Right cardiac atrium (tissue), 5 donors: Measurements from ENCODE around the gene GPC4. TPM values are rescaled to one million over a fixed set of nuclear protein-coding genes. Genes with fewer than 3 reads are reported as not detected.
"Not testable (repeated sequence)": the region's sequence is repeated elsewhere in the genome, so short reads cannot be mapped to it uniquely, and the experiment has no call there.

Experiments
- ATAC-seq, 2 donors: fragments of 200-7000 bp; cut with Tn5 transposase; one replicate each; pipeline versions ENCODE4 v1.8.0 to v1.9.1; 2020; ENCODE audit warnings: moderate library complexity in 2 of 2, mild to moderate bottlenecking in 1 of 2
- DNase-seq, 3 donors: peaks; one replicate each; pipeline ENCODE4 v3.0.0-alpha.2; 2020
- H3K27ac ChIP-seq: one replicate; pipeline ENCODE4 v1.5.1; 2013; ENCODE audit warnings: mild to moderate bottlenecking, low read length, control low read depth, moderate library complexity
- H3K27me3 ChIP-seq: one replicate; pipeline ENCODE4 v1.6.1; 2013; ENCODE audit not compliant: control insufficient read depth, insufficient read depth
- H3K4me1 ChIP-seq: one replicate; pipeline ENCODE4 v1.6.1; 2013; ENCODE audit warnings: low read length; ENCODE audit not compliant: control insufficient read depth, insufficient read depth
- H3K4me3 ChIP-seq: one replicate; pipeline ENCODE4 v1.5.1; 2013; ENCODE audit warnings: low read length, control low read depth
- H3K9me3 ChIP-seq: one replicate; pipeline ENCODE4 v1.6.1; 2013; ENCODE audit warnings: low read length; ENCODE audit not compliant: control insufficient read depth
- WGBS: extraction: QIAGEN DNeasy Blood & Tissue Kit; methylation state at CpG from one replicate; pipeline ENCODE4 v1.1.7; 2013; 5-methylcytosine and 5-hydroxymethylcytosine counted together
- intact Hi-C, 4 donors: fragments of 100-400 bp; cut with DNase I; formaldehyde crosslinking; loops; one replicate each; pipeline versions ENCODE4 v1.11.0 to v1.14.0; 2022 to 2023
- polyA plus RNA-seq: library from polyadenylated mRNA; stranded (reverse); fragments of 200-250 nt; gene quantifications from one replicate; pipeline ENCODE4 v1.2.3, GENCODE V29; 2013
- total RNA-seq, 4 donors: library from RNA; stranded (reverse); fragmentation: NEBNext Ultra II Directional; extraction: Animal tissue kit (Norgen Biotek cat#: 25700); gene quantifications; one replicate each; pipeline ENCODE4 v1.2.1, GENCODE V29; 2021
- donor health status: healthy with polysubstance abuse.
- donor health status: DM: no; HTN: yes; CAD: no.
- donor health status: DM: no; HTN: no; CAD: no.
- donor health status: DM: no; HTN: yes; CAD: no; lungs with severe emphysema.
- donor health status: DM: yes; HTN: yes; CAD: no.

GPC4 gene
- total and polyA plus RNA-seq, 5 donors = 4.9 to 9.3 (median 7.1) TPM

DNA sequence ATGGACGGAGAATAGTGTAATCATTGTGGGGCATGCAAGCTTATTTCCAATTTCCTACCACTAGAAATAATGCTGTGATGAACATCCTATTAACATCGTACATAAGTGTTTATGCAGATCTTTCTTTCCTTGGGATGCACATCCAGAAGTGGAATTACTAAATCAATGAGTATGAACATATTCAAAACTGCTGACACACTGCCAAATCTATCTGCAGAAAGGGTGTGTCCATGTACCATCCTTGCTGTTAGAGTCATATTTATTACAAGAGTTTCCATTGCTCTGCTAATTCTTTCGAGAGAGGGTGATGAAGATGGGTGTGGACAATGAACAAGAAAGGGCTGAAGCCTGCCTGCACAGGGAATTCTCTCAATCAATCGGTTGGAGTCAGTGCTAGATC, 82.6 kb downstream of the GPC4 start:
- no peak for ATAC-seq
- no peak overlapping the region for H3K27ac ChIP-seq
- H3K4me1 ChIP-seq = no peaks in the 10 kb centered on the region
- H3K4me3 ChIP-seq = no peak overlapping the region
- DNase-seq = no peak
- WGBS = 78% methylated on average over 4 of the region's 4 CpGs
- no peaks in the 10 kb centered on the region for H3K9me3 ChIP-seq
- intact Hi-C loops = loop anchor here in 1 of 4 donors (10.0 kb wide), 1 partner anchor 322 kb away; no protein-coding TSS in a partner anchor
- no peaks in the 10 kb centered on the region for H3K27me3 ChIP-seq

DNA sequence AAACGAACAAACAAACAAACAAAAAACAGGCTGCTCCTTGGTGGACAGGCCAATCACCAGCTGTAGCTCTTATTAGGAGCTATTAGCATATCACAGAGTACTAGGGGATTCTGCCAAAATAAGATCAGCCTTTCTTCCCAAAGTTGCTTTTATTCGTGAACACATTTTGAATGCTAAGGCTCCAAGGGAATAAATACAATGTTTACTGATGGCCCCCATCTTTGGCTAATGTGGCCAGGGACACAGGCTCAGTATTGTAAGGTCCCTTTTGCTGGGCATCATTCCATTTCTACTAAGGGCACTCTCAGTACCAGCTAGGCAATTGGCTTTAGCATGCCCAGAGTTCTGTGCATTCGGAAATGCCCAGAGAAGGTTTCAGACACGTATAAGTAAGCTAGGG, 84.3 kb downstream of the GPC4 start:
- no peak for DNase-seq
- H3K4me3 ChIP-seq = no peak overlapping the region
- no peaks in the 10 kb centered on the region for H3K4me1 ChIP-seq
- 70% methylated on average over 4 of the region's 4 CpGs for WGBS
- H3K27ac ChIP-seq = no peak overlapping the region
- no peak for ATAC-seq
- no peaks in the 10 kb centered on the region for H3K27me3 ChIP-seq
- intact Hi-C loops = loop anchor here in 1 of 4 donors (10.0 kb wide), 1 partner anchor 324 kb away; no protein-coding TSS in a partner anchor
- no peaks in the 10 kb centered on the region for H3K9me3 ChIP-seq

DNA sequence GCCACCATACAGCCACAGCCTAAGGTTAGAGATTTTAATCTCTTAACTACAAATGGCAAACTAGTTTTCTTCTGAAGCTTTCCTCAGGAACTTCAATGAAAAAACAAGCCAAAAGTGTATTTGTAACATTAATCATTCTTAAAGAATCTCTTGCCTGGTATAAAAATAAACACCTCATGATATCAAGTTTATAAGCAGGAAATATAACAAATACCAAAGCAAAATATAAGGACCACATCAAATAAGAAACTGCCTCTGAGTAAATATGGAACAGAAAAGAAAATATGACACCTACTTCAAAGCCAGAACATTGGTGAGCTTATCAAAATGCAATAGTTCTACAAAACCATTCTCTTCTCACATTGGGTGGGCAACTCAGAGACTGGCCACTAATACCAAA, 89.9 kb downstream of the GPC4 start:
- no peaks in the 10 kb centered on the region for H3K27me3 ChIP-seq
- H3K4me3 ChIP-seq = no peak overlapping the region
- intact Hi-C loops = no loop called here
- H3K9me3 ChIP-seq = no peaks in the 10 kb centered on the region
- no peaks in the 10 kb centered on the region for H3K4me1 ChIP-seq
- DNase-seq (no peak), ATAC-seq (no peak)
- no peak overlapping the region for H3K27ac ChIP-seq

DNA sequence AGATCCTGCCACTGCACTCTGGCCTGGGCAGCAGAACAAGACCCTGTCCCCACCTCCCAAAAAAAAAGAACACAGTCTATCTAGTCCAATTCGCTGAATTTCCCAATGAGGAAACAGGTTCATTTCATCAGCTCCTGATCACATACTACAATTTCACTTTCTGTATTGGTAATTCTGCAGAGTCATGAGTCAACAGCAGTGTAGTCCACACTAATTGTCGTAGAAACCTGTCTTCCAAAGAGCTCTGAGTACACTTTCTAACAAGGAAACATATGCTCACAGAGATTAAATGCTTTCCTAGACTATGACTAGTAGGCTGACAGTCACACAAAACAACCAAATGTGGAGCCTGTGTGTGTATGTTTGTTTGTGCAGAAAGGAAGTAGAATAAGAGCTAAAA, 91.9 kb downstream of the GPC4 start:
- ATAC-seq (no peak), DNase-seq (no peak)
- Histone ChIP-seq H3K4me1 (no peaks in the 10 kb centered on the region), H3K27ac (no peak overlapping the region), H3K4me3 (no peak overlapping the region), H3K27me3 (no peaks in the 10 kb centered on the region), H3K9me3 (no peaks in the 10 kb centered on the region)
- intact Hi-C loops = no loop called here
- 59% methylated on average over 2 of the region's 2 CpGs for WGBS

DNA sequence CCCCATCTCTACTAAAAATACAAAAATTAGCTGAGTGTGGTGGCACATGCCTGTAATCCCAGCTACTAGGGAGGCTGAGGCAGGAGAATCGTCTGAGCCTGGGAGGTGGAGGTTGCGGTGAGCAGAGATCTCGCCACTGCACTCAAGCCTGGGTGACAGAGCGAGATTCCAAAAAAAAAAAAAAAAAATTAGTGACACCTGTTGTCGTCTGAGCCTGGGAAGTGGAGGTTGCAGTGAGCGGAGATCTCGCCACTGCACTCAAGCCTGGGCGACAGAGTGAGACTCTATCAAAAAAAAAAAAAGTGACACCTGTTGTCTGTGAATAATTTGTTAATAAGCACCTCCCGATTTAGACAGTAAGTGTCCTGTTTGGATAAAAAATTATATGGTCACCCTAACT, 93.0 kb downstream of the GPC4 start:
- ATAC-seq, H3K27me3 ChIP-seq, H3K4me1 ChIP-seq, H3K27ac ChIP-seq, intact Hi-C loops, H3K4me3 ChIP-seq, DNase-seq, H3K9me3 ChIP-seq: not testable (repeated sequence)
- WGBS = 93% methylated on average over 9 of the region's 9 CpGs

DNA sequence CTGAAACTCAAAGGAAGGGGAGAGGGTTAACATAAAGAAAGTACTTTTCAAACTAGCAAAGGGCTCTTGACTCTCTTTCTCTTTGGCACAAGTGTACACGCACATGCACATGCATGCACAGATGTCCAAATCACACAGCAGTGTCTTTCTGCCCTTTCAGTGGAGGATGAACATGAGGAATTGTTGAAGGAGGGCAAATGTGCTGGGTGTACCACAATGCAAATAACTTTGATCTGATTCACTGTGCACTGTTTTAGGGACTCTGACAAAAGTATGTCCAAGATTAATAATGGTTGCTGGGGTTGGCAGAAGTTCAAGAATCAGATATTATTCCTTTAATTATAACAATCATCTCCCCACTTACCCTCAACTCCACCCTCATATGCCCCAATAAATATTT, 93.8 kb downstream of the GPC4 start:
- intact Hi-C loops = no loop called here
- H3K9me3 ChIP-seq = no peaks in the 10 kb centered on the region
- WGBS = 72% methylated on average over 1 of the region's 1 CpG
- H3K4me1 ChIP-seq = no peaks in the 10 kb centered on the region
- H3K27me3 ChIP-seq = no peaks in the 10 kb centered on the region
- DNase-seq = no peak
- H3K4me3 ChIP-seq = no peak overlapping the region
- no peak for ATAC-seq
- no peak overlapping the region for H3K27ac ChIP-seq

DNA sequence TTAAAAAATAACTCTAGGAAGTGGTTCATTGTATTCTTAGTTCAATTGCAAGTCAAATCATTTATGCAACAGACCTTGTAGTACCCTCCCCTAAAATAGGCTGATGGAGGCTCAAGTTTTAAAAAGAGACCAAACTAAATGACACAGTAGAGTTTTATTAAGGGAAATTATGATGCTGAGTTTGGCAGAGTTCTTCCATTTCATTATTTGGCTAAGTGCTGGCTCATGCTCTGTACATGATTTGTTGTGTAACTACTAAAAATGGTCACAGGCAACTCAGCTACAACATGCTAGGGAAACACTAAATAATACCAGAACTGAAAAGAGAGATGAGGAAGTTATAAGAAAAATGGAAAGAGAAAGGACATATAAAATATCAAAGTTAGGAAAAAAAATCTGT, 101.0 kb downstream of the GPC4 start:
- Histone ChIP-seq H3K4me1 (peaks cover 2% of the 10 kb centered on the region), H3K4me3 (no peak overlapping the region), H3K27ac (no peak overlapping the region), H3K27me3 (no peaks in the 10 kb centered on the region), H3K9me3 (no peaks in the 10 kb centered on the region)
- no peak for DNase-seq
- peak in 1 of 2 donors; percentile 73 for ATAC-seq
- intact Hi-C loops = no loop called here

DNA sequence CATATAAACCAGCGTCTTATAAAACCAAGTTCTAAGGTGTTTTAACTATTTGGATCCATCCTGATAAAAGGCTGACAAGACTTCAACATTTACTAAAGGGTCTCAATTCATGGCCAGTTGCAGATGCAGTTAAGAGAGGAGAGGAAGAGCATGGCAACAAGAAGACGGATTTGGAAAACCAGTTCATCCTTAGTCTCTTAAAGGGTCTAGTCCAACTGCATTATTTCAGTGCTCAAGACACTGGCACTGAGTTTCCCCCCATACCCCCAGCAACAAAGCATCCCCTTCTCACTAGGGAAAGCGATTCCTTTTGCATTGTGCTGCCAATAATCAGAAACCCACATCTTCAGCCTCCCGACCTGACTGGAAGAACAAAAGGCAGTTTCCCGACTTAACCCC, 106.8 kb downstream of the GPC4 start:
- no peaks in the 10 kb centered on the region for H3K9me3 ChIP-seq
- DNase-seq = no peak
- H3K4me1 ChIP-seq = no peaks in the 10 kb centered on the region
- WGBS = 64% methylated on average over 5 of the region's 5 CpGs
- no peak overlapping the region for H3K4me3 ChIP-seq
- H3K27me3 ChIP-seq = no peaks in the 10 kb centered on the region
- intact Hi-C loops = no loop called here
- ATAC-seq = no peak
- H3K27ac ChIP-seq = no peak overlapping the region

DNA sequence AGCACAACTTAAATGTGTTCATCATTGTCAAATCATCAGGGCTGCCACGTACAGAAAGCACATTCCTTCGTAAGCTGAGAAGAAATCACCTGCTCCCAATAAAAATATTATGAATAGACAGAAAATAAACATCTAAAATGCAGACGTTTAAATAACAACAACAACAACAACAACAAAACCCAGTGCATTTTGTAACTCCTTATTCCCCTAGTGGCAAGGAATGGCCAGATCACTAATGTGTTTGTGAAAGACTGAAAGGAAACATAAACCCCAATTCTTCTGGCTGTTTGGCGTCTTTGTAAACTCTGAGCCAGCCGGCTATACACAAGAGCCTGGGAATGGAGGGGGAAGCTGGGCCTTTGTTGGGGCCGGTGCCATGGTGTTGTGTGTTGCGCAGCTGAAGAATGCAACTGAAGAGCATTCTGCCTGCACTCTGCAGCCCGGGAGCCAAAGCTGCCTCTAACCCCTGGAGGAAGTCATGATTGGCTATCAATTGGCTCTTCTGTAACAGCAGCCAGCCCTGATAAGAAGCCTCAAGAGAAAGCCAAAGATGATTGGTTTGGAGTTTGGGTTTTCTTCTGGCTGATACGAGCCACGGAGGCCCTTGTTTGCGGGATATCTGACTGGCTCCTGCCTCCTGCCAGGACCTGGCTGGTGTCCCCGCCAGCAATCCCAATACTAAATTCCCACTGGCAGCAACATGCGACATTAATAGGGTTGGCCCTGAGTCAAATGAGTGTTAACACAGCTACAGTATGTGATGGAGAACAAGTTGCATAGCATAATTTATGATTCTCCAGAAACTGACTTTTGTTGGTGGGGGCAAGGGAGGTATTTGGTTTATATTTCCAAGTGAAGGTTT, 107.4 kb downstream of the GPC4 start:
- no peaks in the 10 kb centered on the region for H3K9me3 ChIP-seq
- no peaks in the 10 kb centered on the region for H3K4me1 ChIP-seq
- intact Hi-C loops = no loop called here
- ATAC-seq (peak; percentile 81 to 98), DNase-seq (peak; percentile 40 to 88 (median 86))
- WGBS = 21% methylated on average over 13 of the region's 13 CpGs
- no peak overlapping the region for H3K27ac ChIP-seq
- H3K4me3 ChIP-seq = no peak overlapping the region
- no peaks in the 10 kb centered on the region for H3K27me3 ChIP-seq

DNA sequence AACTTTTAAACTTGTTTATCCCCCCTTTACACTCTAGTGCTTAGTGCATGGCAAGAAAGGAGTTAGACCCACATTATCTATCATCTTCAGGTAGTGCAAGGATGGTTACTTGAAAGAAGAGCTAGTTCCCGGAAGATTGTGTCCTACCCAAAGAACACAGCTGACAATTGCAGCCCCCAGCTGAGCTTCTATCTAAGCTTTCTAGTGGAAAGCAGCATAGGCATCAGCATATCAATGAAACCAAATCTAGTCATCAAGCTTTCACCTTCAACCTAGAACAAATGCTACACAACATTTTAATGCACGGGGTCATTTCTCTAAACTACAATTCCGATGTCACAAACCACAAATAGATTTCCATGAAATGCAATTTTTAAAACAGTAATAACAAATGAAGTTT, 108.2 kb downstream of the GPC4 start:
- DNase-seq (no peak), ATAC-seq (no peak)
- Histone ChIP-seq H3K4me1 (no peaks in the 10 kb centered on the region), H3K27me3 (no peaks in the 10 kb centered on the region), H3K4me3 (no peak overlapping the region), H3K27ac (no peak overlapping the region), H3K9me3 (no peaks in the 10 kb centered on the region)
- intact Hi-C loops = no loop called here
- 67% methylated on average over 3 of the region's 3 CpGs for WGBS

DNA sequence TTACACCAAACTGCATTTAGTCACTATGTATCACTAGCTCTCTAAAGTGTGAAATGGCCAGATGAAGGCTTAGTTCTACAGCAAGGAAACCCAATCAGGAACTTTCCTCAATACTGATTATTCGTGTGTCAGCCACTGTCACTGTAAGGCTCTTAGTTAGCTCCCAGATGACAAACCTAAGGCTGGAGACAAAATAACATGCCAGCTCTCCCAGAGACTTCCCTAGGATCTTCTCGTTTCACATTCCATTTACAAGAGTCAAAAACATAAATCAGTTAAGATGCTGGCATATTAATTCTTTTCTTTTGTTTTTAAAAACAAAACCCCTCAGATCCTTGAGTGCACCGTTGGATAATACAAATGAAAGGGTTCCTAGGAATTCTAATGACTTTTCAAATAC, 109.0 kb downstream of the GPC4 start:
- no peak for DNase-seq
- no peaks in the 10 kb centered on the region for H3K27me3 ChIP-seq
- no peak for ATAC-seq

DNA sequence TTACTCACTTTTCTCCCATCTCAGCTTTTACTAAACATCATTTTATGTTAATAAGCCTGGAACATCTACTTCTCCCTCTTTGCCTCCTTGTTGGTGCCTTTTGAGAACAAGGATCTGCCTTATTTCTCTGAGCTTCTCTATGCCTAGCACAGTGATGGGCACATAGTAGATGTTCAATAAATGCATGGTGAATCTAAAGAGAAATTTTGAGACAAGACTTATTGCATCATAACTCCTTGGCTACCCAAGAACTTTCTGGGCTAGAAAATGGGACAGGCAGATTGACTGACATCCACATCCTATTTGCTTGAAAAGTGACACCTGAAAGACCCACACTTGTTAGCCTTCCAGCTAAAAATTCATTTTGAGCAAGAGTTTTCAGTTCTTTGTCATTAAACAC, 109.9 kb downstream of the GPC4 start:
- Histone ChIP-seq H3K27ac (no peak overlapping the region), H3K4me1 (no peaks in the 10 kb centered on the region), H3K4me3 (no peak overlapping the region), H3K27me3 (no peaks in the 10 kb centered on the region), H3K9me3 (no peaks in the 10 kb centered on the region)
- no peak for DNase-seq
- no peak for ATAC-seq
- intact Hi-C loops = no loop called here

More for the DNA sequence above, 109.0 kb downstream of the GPC4 start:
- intact Hi-C loops = no loop called here
- Histone ChIP-seq H3K4me3 (no peak overlapping the region), H3K9me3 (no peaks in the 10 kb centered on the region), H3K4me1 (no peaks in the 10 kb centered on the region), H3K27ac (no peak overlapping the region)
- WGBS = 61% methylated on average over 3 of the region's 3 CpGs
